NCI-H1092 (cell line): ENCODE results near the gene AQP12A.
"Not testable (repeated sequence)": the region's sequence is repeated elsewhere in the genome, so short reads cannot be mapped to it uniquely, and the experiment has no call there.

Source experiments
- DNase-seq: peaks from one replicate; lab custom pipeline; 2025; lab: John Stamatoyannopoulos, UW

The AQP12A gene

DNA sequence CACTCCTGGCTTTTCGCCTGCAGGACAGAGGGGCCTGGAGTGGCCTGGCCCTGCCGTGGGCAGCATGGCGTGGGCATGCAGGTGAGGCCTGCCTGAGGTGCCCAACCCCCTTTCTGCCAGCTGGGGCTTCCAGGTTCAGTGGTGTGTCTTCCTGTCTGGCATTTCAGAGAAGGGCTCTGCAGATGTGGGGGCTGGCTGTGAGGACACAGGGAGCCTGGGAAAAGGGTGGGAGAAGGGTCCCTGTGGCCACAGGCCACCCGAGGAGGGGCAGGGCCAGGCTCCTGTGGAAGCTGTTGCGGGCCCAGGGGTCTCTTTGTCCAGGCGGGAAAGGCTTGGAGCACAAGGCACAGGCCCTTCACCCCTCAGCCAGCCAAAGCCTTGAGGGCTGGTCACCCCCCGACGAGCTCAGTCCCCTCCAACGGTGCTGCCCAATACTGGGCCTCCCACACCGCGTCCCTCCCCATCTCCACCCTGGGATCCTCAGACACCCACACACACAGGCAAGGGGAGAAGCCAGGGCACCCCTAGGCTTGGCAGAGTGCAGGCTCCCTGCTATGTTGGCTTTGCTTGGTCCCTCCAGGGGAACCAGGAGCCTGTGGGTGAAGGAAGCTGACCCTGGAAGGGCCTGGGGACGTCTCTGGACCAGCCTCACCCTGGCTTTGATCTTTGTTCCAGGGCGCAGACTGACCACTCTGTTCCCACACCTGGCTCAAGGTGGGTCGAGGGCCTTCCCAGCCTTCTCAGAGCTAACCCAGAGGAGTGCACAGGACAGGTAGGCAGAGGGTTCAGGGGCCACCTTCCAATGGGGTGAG, 3.7 kb upstream of the AQP12A start:
- no peak for DNase-seq

DNA sequence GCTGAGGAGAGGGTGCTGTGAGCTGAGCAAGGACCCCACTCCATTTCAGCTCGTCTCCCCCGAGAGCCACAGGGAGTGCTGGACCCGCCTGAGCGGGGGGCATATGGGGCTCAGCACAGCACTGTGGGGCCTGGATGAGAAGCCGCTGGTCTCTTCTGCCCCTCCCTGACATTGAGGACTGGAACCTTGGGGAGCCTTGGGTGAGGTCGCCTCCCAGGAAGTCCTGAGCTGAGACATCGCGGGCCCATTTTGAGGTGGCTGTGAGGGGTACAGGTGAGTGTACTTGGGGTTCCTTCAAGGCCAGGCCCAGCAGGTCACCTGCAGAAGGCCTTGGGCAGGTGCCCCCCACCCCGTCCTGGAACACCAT, 3.1 kb upstream of the AQP12A start:
- no peak for DNase-seq

DNA sequence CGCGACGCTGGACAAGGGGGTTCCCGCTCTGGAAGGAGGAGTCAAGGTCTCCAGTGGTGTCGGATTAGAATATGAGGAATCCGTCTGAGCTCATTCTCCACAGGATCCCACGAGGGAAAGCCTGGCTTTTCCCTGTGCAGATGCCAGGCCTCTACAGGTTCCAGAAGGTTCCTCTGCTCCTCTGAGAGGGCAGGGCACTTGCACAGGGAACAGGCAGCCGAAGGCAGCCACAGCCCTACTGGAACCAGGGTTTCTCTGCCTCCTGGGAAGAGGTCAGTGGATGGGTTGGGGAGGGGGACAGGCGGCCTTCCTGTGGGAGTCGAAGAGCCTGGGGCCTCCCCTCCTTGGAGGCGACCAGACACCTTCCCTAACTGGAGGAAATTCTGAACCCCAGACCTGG, 1.7 kb upstream of the AQP12A start:
- DNase-seq, result no peak

DNA sequence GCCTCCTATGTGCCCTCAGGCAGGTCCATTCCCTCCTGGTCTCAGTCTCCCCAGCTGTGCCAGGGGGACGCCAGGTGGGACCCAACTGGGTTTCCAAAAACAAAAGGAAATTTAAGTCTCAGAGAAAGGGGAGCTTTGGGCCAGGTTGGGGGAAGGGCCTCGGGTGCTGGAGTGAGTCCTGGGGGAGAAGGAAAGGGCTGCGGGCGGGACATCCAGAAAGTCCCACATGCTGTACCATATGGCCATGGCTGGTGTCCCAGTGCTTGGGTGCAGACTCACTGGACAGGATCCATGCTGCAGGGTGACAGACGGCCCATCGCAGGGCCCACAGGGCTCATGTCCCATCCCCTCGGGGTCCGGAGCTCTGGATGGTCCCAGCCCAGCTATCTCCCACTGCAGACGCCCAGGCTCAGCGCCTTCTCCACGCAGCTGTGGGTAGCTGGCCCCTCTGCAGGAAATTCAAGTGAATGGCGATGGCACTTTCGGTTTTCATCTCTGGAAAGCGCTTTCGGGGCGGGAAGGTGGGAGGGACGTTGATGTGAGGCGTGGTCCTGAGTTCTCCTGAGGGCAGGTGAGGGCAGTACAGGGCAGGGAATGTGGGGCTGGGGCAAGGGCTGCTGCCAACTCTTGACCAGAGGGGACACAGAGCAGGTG, 1.1 kb upstream of the AQP12A start:
- DNase-seq, result not testable (repeated sequence)

DNA sequence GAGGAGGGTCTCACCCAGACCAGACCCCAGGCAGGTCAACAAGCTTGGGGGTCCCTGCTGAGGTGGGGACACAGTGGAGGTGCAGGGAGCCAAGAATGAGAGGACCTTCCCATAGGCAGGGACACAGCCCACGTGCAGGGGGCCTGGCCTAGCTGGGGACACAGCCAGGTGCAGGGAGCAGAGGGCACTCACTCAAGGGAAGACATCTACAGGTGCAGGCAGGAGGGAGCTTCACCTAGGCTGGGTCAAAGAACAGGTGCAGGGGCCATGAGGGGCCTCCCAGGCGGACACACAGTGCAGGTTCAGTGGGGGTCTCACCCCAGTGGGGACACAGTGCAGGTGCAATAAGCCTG, 615 bp upstream of the AQP12A start:
- DNase-seq, result not testable (repeated sequence)

DNA sequence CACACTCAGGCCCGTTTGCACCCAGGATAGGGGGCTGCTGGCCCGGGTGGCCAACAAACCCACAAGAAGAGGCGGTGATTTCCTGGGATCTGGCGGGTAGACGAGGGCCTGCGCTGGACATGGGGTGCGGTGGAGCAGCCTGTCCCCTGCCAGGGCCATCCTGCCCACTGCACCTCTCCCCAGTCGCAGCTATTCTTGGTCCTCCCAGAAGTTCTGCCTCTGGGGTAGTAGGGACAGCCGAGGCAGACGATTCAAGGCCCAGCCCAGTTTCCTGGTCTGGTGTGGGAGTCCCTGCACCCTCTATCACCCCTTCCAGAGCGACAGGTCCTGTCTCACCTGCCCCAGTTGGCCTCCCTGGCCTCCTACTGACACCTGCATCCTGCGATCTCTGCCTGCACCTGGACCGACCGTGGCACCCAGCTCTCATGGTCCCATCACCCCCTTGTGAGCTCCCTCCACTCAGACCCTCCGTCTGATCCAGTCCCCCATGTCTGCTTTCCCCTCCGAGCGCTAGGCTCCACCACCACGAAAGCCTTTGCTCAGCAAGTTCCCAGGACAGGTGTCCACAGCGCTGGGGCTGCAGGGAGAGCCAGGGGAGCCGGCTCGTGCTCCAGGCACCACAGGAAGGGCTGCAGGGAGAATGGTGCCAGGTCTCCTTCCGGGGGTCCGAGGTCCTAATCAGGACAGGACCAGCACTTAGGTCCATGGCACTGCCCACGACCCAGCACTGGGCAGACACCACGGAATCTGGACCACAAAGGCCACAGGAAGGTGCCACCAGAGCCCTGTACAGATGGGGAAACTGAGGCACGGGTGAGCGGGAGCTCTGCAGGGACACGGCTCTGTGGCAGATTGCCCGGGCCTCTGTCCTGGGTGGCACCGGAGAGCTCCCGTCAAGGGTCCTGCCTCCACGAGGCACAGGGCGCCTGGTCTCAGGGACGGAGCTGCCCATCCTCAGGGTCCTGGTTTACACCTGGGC, 1.2 kb downstream of the AQP12A start:
- not testable (repeated sequence) for DNase-seq

DNA sequence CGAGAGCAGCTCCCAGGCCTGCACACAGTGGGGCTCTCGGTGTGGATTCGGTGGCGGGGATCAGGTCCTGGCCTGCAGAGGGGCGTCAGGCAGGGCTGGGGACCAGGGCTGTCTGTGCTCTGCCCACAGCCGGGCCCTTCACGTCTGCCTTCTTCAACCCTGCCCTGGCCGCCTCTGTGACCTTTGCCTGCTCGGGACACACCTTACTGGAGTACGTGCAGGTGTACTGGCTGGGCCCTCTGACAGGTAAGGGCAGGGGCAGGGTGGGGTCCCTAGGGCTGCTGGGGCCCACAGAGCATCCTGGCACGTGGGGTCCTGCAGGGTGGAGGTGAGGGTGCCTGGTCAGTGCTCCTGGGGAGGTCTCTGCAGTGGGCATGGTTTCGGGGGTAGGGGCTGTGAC, 2.6 kb downstream of the AQP12A start:
- not testable (repeated sequence) for DNase-seq

DNA sequence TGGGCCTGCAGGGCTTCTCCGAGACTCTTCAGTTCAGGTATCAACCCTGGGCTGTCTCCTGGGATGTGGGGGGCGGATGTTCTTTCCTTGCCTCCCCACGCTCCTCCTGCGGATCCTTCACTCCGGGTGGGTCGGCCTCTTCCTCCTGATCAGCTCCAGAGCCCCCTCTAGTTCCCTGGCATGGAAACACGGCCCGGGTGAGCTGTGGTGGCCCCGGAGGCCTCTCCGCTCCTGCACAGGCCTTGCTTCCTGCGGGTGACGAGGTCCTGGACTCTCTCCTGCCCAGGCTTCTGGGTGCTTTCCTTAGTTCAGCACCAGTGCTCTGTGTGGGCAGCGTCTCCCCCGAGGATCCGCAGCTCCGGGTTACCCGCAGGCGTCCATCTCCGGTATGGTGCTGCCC, 3.9 kb downstream of the AQP12A start:
- DNase-seq, result not testable (repeated sequence)

DNA sequence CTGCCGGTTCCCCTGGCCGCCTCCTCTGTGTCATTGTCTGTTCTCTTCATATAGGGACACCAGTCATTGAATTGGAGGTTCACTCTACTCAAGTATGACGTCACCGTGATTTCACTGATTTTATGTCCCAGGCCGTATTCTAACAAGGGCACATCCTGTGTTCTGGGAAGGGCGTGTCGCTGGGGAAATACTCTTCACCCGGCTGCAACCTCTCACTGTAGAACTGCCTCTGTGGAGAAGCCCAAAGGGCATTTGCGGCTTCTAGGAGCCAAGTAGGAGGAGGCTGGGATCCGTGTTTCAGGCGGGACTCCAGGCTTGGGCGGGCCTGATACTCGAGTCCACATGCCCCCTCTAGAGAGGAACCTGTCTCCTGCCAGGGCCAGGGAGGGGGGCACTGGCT, 4.8 kb downstream of the AQP12A start:
- not testable (repeated sequence) for DNase-seq

DNA sequence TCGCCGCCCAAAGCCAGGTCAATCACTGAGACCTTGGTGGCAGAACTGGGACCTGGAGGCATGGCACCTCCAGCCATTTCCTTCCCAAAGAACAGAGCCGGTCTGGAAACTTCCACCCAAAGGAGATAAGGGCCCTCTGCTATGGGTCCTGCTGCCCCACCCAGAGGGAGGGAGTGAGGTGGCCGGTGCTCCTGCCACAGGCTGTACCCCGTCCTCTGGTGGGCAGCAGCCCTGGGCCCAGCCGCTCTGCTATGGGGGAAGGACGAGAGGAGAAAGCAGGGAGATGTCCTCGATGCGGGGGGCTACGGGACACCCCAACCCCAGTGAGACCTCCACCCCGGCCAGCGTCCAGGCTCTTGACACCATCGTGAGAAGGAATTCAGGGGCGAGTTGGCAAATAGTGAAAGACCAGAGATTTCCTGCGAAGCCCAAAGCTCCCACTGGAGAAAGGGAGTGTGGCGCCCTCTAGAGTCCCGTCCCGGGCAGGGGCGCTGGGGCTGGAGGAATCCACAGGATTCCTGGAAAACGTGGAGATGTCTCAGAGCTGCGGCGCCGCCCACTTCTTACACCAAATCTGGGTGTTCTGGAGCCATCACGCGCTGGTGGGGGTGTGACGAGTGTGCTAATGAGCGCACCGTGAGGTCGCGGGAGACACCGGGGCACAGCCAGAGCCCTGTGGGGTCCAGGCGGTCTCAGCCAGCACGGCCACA, 7.3 kb downstream of the AQP12A start:
- DNase-seq, result not testable (repeated sequence)

DNA sequence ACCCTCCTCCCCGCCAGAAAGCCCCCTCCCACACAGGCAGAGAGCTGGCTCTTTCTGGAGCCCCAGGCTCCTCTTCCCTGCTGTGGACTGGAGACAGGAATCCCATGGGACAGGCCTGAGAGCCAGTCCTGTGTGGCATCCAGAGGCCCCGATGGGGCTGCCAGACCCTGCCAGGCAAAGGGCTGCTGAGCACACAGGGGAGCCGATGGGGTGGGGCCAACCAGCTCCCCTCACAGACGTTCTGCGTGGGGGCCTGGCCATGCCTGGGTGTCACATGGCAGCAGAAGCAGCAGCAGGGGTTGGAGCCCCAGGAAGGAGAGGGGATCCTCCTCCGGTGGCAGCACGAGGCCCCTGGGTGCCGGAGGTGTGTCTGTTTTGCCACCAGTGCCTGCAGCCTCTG, 8.2 kb downstream of the AQP12A start:
- DNase-seq, result not testable (repeated sequence)

DNA sequence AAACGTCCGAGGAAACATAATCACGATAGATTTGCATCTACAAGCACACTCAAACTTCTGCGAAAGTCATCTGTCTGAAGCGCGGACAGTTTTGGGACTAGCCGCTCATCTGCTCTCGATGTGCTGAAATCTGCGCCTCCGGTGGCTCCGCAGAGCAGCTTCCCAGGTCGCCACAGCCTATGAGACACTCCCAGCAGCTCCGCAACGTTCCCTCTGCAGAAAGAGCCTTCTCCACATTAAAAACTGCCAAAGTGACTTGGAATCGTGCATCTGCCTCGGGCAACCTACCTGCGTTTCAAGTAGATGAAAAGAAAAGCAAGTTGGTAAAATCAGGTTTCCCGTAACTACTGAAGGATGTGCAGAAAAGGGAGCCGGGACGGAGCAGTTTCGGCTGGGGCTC, 8.9 kb downstream of the AQP12A start:
- DNase-seq, result not testable (repeated sequence)

DNA sequence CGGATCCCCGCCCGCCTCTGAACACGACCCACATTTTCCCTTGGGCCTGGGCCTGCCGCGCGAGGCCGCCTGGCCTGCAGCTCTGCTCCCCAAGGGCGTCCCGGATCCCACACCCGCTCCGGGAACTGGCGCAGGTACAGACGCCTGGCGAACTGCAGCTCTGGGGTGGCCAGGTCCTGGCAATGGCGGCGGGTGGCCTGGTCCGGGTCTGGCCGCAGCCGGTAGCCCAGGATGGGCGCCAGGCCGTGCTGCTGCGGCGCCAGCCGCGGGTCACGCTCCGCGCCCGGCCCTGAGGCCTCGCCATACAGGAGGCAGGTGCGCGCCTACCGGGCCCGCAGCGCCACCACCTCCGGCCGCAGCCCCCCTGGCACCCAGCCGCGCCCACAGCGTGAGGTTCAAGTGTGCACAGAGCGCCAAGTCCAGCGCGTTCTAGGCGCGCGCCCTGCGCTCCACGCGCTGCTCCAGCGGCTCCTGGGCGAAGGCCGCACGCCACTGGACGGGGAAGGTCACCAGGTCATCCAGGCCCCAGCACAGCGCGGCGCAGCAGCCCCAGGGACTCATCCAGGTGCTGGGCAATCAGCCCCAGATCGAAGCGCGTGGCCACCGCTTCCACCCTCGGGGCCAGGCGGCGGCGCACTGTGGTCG, 9.5 kb downstream of the AQP12A start:
- no peak for DNase-seq

DNA sequence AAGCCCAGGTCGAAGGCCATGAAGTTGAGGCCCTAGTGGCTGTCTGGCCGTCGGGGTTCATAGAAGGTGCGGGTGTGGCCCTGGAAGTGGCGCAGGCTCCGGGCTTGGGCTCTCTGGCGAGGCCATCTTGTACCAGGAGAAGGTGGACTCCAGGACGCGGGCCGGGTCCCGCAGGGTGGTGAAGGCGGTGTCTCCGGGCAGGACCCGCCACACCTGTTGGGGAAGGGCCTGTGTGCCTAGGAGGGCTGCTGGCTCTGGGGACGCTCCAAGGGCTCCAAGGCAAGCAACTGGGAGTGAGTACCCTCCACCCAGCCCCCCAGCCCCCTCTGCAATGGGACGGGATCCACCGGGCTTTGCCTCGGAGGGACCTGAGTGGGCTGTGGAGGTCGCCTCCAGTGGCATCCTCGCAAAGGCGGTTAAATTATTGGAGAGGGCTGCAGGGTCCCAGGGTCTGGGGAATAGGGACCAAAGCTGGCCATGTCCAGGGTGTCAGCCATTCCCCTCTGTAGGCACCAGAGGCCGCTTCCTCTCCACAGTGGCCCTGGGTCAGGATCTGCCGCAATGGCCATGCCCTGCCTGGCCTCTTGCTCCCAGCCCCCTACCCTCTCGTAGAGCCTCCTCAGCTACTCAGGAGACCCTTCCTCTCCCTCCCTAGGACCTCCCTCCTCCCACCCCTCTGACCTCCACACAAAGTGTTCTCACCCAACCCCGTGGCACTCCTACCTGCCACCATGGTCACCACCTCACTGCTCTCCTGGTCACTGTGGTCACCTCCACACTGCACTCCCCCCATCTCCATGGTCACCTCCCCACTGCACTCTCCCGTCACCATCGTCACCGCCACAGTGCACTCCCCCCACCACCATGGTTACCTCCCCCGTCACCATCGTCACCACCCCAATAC, 10.3 kb downstream of the AQP12A start:
- DNase-seq, result no peak

DNA sequence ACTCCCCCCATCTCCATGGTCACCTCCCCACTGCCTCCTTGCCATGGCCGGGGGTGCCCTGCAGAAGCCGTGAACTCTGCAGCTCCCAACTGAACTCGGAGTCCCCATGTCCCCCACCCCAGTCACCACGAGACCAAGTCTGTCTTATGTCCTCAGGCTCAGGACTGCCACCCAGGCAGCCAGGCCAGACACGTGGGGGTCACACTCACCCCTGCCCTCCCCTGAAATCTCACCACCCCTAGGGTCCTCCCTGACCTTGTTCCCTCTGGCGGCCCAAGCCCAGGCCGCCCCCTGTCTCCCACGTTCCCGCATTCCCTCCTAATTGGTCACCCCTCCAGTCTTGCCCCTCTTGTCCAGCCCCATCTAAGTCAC, 11.0 kb downstream of the AQP12A start:
- no peak for DNase-seq

DNA sequence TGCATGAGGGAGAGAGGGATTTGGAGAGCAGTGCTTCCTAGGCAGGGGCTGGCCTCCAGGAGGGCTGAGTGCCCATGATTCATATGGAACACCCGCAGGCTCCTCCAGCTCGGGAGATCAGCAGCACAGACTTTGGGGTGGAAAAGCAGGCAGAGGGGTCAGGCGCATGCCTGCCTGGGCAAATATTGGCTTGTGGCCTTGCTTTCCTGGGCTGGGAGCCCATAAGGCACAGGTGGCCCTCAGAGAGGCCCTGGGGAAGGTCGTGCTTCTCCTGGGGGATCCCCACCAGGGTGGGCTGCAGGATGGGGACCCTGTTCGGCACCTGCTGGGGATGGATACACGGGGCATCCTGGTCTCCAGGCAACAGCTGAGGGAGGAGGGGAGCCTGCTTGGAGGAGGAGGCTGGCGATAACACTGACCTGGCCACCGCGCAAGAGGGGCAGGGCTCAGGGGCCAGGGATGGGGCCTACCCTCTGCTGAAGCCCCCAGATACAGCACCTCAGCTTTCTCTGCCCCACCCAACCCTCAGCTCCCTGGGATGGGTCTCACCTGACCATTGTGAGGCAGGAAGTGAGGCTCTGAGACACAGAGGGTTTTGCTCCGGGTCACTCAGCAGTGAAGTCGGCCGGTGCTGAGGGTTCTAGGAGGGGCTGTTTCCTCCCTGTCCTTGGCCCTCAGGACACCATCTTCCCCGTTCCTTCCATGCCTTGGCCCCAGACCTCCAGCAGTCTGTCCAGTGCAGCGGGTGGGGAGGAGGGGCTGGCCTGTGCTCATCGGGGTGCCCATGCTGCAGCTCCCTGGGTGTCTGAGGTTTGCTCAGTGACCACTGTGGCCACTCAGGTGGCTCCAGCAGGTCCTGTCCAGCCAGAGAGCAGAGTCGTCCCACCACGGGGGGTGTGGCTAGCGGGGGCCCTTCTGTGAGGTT, 12.0 kb downstream of the AQP12A start:
- no peak for DNase-seq

DNA sequence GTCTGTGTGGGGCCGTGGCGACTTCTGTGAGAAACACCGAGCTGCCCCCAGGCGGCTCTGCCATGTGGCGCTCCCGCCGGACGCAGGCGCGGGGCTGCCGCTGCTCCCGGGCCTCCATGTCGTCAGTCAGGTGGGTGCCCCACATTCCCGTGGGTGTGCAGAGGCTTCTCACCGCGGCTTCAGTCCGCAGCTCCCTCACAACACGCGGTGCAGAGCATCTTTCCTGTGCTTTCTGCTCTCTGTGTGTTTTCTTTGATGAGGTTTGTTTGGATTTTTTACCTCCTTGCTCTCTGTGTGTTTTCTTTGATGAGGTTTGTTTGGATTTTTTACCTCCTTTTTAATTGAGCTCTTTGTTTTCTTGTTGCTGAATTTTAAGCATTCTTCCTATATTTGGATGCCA, 13.0 kb downstream of the AQP12A start:
- no peak for DNase-seq

DNA sequence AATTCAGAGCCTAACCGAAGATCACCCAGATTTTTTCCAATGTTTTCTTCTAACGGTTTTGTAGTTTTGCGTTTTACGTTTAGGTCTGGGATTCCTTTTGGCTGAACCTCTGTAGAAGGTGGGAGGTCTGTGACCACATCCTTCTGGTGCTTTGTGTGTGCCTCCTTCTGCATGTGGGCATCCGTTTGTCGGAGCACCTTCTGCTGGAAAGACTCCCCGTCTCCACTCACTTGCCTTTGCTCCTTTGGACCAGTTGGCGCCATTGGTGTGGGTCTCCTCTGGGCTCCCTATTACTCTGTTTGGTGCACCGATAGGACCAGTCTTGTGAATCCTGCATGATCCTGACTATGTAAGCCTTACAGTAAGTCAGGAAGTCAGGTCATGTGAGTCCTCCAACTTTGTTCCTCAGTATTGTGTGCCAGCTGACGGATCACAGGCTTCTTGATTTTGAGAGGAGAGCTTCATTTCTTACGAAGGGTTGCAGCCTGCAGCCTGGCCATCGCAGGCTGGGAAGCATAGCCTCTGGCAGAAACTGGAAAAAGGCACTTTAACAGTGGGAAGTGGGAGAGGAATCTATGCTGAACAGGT, 13.6 kb downstream of the AQP12A start:
- DNase-seq, result no peak
